MCF 10A (cell line): Measurements from ENCODE around the gene MKRN1. TPM values are rescaled to one million over a fixed set of nuclear protein-coding genes. Genes with fewer than 3 reads are reported as not detected.
A peak's percentile ranks its signal among the peaks of the same experiment; 100 is the strongest.

Experiments used
- BruUV-seq: library from RNA; stranded (reverse); fragments of 400-500 nt; replicated peaks from 2 replicates; lab custom pipeline; 2021; lab: Mats Ljungman, UMichigan
- CTCF ChIA-PET: fragments of 300-600 bp; sonication (Branson Sonifier 250); formaldehyde crosslinking; extraction: SDS; loops from one replicate; lab custom pipeline; 2021; ENCODE audit warnings: antibody characterized with exemption, inconsistent platforms; lab: Yijun Ruan, JAX
- POLR2A ChIA-PET: fragments of 300-600, 350-650 bp; sonication (Branson Sonifier 250); formaldehyde crosslinking; extraction: SDS; loops from one replicate; lab custom pipeline; 2020; ENCODE audit warnings: antibody characterized with exemption, inconsistent platforms; lab: Yijun Ruan, JAX
- DNase-seq: peaks from one replicate; pipeline ENCODE4 v3.0.0-alpha.2; 2018; ENCODE audit not compliant: unreplicated experiment
- H3K27ac Mint-ChIP-seq: one replicate; pipeline ENCODE4 v1.8.0; 2022; ENCODE audit warnings: mild to moderate bottlenecking, low read depth, mixed read lengths; ENCODE audit not compliant: unreplicated experiment
- H3K27me3 Mint-ChIP-seq: one replicate; pipeline ENCODE4 v1.8.0; 2022; ENCODE audit warnings: mixed read lengths; ENCODE audit not compliant: insufficient read depth, unreplicated experiment
- H3K36me3 Mint-ChIP-seq: one replicate; pipeline ENCODE4 v1.8.0; 2022; ENCODE audit warnings: mild to moderate bottlenecking, moderate library complexity, mixed read lengths; ENCODE audit not compliant: insufficient read depth, unreplicated experiment
- H3K4me1 Mint-ChIP-seq: one replicate; pipeline ENCODE4 v1.8.0; 2022; ENCODE audit warnings: mixed read lengths; ENCODE audit not compliant: insufficient read depth, unreplicated experiment
- H3K4me3 Mint-ChIP-seq: one replicate; pipeline ENCODE4 v1.8.0; 2022; ENCODE audit warnings: mild to moderate bottlenecking, moderate library complexity, mixed read lengths; ENCODE audit not compliant: unreplicated experiment
- H3K9me3 Mint-ChIP-seq: one replicate; pipeline ENCODE4 v1.8.0; 2022; ENCODE audit warnings: mixed read lengths; ENCODE audit not compliant: unreplicated experiment
- intact Hi-C: fragments of 100-400 bp; cut with micrococcal nuclease; formaldehyde crosslinking; loops from 2 replicates; pipeline ENCODE4 v1.14.1; 2022
- total RNA-seq: library from RNA; stranded (reverse); gene quantifications from 2 replicates; pipeline ENCODE4 v1.2.3, GENCODE V29; 2022
- TF ChIP-seq, protein P1 (sequence below): fragments of 200-600 bp; IDR thresholded peaks from one replicate; pipeline ENCODE4 v1.8.0; 2022; ENCODE audit warnings: antibody characterized with exemption, mild to moderate bottlenecking; ENCODE audit not compliant: unreplicated experiment

The MKRN1 gene
- total RNA-seq, 1 experiment from 2014 or later = 65.5 TPM

DNA sequence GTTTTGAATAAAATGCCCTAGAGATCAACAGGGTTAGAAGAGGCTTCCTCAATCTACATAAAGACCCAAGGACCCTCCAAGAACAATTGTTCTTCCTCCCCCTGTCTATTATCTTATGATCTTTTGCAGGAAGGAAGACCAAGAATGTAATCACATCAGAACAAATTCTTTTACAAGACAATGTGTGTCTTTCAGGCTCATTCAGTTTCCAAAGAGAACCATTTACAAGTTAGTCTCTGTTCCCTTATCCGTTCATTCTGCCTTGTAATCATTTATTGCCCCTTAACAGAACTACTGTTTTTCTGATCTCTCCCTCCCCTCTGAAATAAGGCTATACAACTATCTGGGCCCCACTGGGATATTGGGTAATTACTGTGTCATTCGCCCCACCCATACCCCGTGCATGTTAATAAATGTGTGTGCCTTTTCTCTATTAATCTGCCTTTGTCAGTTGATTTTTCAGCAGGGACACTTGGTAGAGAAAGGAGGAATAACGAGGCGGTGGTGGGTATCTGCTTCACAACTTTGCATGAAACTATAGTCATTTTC, 5.7 kb upstream of the MKRN1 start:
- Mint-ChIP-seq H3K27me3 (no peaks in the 10 kb centered on the region), H3K9me3 (no peaks in the 10 kb centered on the region), H3K36me3 (no peaks in the 10 kb centered on the region), H3K4me1 (peaks cover 8% of the 10 kb centered on the region), H3K4me3 (no peak overlapping the region), H3K27ac (no peak overlapping the region)
- intact Hi-C loops = no loop called here
- BruUV-seq = no TSS peak
- CTCF ChIA-PET = interaction anchor here (1.0 to 1.2 kb wide), 2 partner anchors 8 to 15 kb away, joined by 3 to 7 read pairs; no protein-coding TSS in a partner anchor
- POLR2A ChIA-PET = interaction anchor here (1.1 kb wide), 1 partner anchor 9 kb away, joined by 5 read pairs; no protein-coding TSS in a partner anchor
- DNase-seq = no peak
- TF ChIP-seq, protein P1, sequence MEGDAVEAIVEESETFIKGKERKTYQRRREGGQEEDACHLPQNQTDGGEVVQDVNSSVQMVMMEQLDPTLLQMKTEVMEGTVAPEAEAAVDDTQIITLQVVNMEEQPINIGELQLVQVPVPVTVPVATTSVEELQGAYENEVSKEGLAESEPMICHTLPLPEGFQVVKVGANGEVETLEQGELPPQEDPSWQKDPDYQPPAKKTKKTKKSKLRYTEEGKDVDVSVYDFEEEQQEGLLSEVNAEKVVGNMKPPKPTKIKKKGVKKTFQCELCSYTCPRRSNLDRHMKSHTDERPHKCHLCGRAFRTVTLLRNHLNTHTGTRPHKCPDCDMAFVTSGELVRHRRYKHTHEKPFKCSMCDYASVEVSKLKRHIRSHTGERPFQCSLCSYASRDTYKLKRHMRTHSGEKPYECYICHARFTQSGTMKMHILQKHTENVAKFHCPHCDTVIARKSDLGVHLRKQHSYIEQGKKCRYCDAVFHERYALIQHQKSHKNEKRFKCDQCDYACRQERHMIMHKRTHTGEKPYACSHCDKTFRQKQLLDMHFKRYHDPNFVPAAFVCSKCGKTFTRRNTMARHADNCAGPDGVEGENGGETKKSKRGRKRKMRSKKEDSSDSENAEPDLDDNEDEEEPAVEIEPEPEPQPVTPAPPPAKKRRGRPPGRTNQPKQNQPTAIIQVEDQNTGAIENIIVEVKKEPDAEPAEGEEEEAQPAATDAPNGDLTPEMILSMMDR = no peak

DNA sequence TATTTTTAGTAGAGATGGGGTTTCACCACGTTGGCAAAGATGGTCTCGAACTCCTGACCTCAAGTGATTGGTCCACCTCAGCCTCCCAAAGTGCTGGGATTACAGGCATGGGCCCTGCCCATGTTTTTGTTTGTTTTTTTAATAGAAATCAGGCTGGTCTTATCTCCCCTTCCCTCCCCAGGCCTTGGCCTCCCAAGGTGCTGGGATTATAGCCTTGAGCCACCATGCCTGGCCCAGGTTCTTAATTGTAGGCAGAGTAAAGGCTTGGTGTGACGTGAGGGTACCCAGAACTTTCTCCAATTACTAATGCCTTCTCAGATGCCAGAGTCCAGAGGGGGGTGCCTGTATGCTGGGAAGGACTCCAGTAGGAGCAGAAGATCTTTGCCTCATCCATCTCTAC, 5.2 kb upstream of the MKRN1 start:
- DNase-seq = no peak
- H3K27me3 Mint-ChIP-seq = no peaks in the 10 kb centered on the region
- H3K36me3 Mint-ChIP-seq = no peaks in the 10 kb centered on the region
- ChIA-PET CTCF (no interaction called here), POLR2A (no interaction called here)
- peaks cover 8% of the 10 kb centered on the region for H3K4me1 Mint-ChIP-seq
- no peaks in the 10 kb centered on the region for H3K9me3 Mint-ChIP-seq
- H3K4me3 Mint-ChIP-seq = no peak overlapping the region
- no peak overlapping the region for H3K27ac Mint-ChIP-seq
- TF ChIP-seq, protein P1 = no peak
- intact Hi-C loops = no loop called here
- BruUV-seq = no TSS peak

DNA sequence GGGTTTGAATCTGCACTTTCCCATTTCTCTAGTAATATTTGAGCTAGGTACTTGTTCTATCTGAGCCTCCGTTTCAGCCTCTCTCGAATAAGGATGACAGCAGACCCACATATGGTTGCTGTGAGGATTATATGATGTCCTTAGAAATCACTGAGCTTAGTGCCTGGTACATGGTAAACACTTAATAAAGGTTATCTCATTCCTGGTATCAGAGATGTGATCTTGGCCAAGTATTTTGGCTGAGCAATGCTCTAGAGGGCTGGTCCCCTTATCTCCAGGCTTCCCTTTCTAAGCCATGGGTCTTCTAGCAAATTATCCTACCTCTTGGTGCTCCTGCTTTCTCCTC, 407 bp upstream of the MKRN1 start:
- peak overlapping the region; percentile 85 for H3K4me3 Mint-ChIP-seq
- peak overlapping the region; percentile 90 for H3K27ac Mint-ChIP-seq
- no peaks in the 10 kb centered on the region for H3K36me3 Mint-ChIP-seq
- TF ChIP-seq, protein P1 = no peak
- no peaks in the 10 kb centered on the region for H3K27me3 Mint-ChIP-seq
- H3K4me1 Mint-ChIP-seq = peaks cover 5% of the 10 kb centered on the region
- CTCF ChIA-PET = interaction anchor here (0.6 to 8.9 kb wide), 5 partner anchors 10 to 174 kb away, joined by 3 to 197 read pairs (median 3); no protein-coding TSS in a partner anchor
- no peak for DNase-seq
- BruUV-seq = no TSS peak
- intact Hi-C loops = loop anchor here (5.0 kb wide), 2 partner anchors 82 to 302 kb away; partner anchors contain the start of genes KDM7A and SLC37A3
- H3K9me3 Mint-ChIP-seq = no peaks in the 10 kb centered on the region
- POLR2A ChIA-PET = interaction anchor here (0.7 to 1.4 kb wide), 5 partner anchors 10 to 302 kb away, joined by 3 to 5 read pairs (median 3); partner anchors contain the start of gene KDM7A

DNA sequence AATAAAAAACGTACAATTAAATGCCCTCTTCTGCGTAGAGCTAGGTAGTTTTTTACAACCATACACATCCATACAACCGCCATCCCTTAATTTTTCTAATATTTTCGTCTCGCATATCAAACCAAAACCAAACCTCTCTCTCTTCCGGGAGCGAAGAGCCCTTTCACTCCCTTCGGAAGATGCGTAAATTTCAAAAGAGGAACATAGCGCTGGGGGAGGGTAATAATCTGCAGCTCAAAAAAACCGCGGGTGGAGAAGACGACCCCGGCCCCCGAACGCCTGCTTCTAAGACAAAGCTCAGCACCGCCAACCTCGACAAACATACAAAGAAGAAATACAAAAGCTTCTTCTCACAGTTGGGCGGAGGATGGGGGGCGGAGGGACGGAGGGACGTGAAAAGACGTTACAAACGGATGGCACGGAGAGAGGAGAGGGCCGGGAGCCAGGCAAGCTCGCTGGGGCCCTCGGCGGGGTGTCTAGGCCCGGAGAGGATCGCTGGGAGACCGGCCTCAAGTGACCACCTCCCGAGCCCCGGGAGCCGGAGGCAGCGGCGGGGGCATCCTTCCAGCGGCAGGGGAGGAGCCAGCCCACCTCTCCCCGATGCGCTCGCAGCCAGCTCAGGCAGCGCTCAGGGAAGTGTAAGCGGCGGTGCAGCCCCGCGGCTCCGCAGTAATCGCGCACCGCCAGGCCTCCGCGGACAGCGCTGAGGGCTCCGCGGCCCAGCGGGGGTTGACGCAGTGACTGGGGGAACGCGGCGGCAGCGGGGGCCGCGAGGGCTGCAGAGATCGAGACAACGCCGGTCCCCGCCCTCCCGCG, 851 bp downstream of the MKRN1 start:
- TF ChIP-seq, protein P1 = no peak
- Mint-ChIP-seq H3K27me3 (no peaks in the 10 kb centered on the region), H3K4me3 (peak overlapping the region; percentile 85), H3K36me3 (no peaks in the 10 kb centered on the region), H3K9me3 (no peaks in the 10 kb centered on the region), H3K4me1 (peaks cover 5% of the 10 kb centered on the region), H3K27ac (peak overlapping the region; percentile 90)
- intact Hi-C loops = loop anchor here (5.0 kb wide), 2 partner anchors 81 to 301 kb away; partner anchors contain the start of genes KDM7A and SLC37A3
- DNase-seq = peak; percentile 33
- ChIA-PET POLR2A (interaction anchor here (0.6 to 1.6 kb wide), 20 partner anchors 10 to 534 kb away, joined by 3 to 9 read pairs (median 4); partner anchors contain the start of gene KDM7A), CTCF (interaction anchor here (0.6 to 8.9 kb wide), 12 partner anchors 9 to 202 kb away, joined by 3 to 197 read pairs (median 4); no protein-coding TSS in a partner anchor)
- BruUV-seq = no TSS peak
